ENCODE results near the gene C19orf73. TPM values are rescaled to one million over a fixed set of nuclear protein-coding genes. Genes with fewer than 3 reads are reported as not detected.

Gene C19orf73
- total RNA-seq, 4 donors from 2014 or later: 0.83 to 3.3 (median 1.9) TPM

GRCh38 chr19:49103331-49104085 lies 15.4 kb downstream of the C19orf73 start:
- Histone ChIP-seq H3K4me3 (no peak overlapping the region), H3K36me3 (peaks cover 86 to 100% (median 98%) of the 10 kb centered on the region in 4 donors), H3K27me3 (no peaks in the 10 kb centered on the region), H3K4me1 (peaks cover 0 to 17% (median 9%) of the 10 kb centered on the region in 4 donors), H3K27ac (replicated peaks in 1 of 4) (no peak overlapping the region), H3K9me3 (no peaks in the 10 kb centered on the region)
- intact Hi-C loops (cut with DNase I): no loop called here
- DNase-seq (ENCODE audit: extremely low spot score): no peak
- no peak for TF ChIP-seq EP300 (IDR thresholded peaks at IDR 0.05)
- no peak for TF ChIP-seq POLR2A (IDR thresholded peaks at IDR 0.05; ENCODE audit: low read depth)
- TF ChIP-seq, protein P1, sequence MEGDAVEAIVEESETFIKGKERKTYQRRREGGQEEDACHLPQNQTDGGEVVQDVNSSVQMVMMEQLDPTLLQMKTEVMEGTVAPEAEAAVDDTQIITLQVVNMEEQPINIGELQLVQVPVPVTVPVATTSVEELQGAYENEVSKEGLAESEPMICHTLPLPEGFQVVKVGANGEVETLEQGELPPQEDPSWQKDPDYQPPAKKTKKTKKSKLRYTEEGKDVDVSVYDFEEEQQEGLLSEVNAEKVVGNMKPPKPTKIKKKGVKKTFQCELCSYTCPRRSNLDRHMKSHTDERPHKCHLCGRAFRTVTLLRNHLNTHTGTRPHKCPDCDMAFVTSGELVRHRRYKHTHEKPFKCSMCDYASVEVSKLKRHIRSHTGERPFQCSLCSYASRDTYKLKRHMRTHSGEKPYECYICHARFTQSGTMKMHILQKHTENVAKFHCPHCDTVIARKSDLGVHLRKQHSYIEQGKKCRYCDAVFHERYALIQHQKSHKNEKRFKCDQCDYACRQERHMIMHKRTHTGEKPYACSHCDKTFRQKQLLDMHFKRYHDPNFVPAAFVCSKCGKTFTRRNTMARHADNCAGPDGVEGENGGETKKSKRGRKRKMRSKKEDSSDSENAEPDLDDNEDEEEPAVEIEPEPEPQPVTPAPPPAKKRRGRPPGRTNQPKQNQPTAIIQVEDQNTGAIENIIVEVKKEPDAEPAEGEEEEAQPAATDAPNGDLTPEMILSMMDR (IDR thresholded peaks at IDR 0.05): no peak
- TF ChIP-seq POLR2AphosphoS5 (IDR thresholded peaks at IDR 0.05): no peak
- 78% methylated on average over 32 of the region's 33 CpGs for WGBS

DNA sequence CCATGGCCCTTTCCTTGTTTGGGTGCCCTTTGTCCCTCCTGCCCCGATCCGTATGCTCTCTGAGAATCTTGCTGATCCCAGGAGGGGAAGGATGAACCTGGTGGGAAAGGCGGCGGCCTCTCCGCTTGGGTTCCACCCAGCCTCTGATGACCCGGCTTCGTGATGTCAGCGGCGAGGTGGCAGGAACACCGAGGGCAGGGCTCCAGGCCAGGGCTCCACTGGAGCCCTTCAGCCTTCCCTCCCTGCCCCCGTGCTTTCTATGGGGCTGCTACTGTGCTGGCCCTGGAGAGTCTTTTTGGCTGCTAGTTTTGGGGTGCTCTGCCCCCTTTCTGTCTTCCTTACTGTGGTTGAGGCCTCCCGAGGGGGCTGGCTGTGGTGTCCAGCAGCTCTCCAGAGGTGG lies 16.6 kb downstream of the C19orf73 start:
- peaks cover 0 to 29% (median 20%) of the 10 kb centered on the region in 4 donors for H3K4me1 ChIP-seq
- no peaks in the 10 kb centered on the region for H3K27me3 ChIP-seq
- no peak for DNase-seq (ENCODE audit: extremely low spot score)
- H3K9me3 ChIP-seq: no peaks in the 10 kb centered on the region
- intact Hi-C loops (cut with DNase I): no loop called here
- WGBS: 88% methylated on average over 12 of the region's 12 CpGs
- peaks cover 82 to 100% (median 98%) of the 10 kb centered on the region in 4 donors for H3K36me3 ChIP-seq
- no peak overlapping the region for H3K4me3 ChIP-seq
- H3K27ac ChIP-seq (replicated peaks in 1 of 4): no peak overlapping the region
- TF ChIP-seq EP300 (IDR thresholded peaks at IDR 0.05) (no peak), POLR2AphosphoS5 (IDR thresholded peaks at IDR 0.05) (no peak), POLR2A (IDR thresholded peaks at IDR 0.05; ENCODE audit: low read depth) (no peak)
- TF ChIP-seq, protein P1 (IDR thresholded peaks at IDR 0.05): no peak

- Histone ChIP-seq H3K36me3 (peaks cover 84 to 100% (median 99%) of the 10 kb centered on the region in 4 donors), H3K9me3 (no peaks in the 10 kb centered on the region), H3K4me3 (no peak overlapping the region), H3K27ac (replicated peaks in 1 of 4) (no peak overlapping the region), H3K27me3 (no peaks in the 10 kb centered on the region), H3K4me1 (peaks cover 0 to 21% (median 20%) of the 10 kb centered on the region in 4 donors)
- intact Hi-C loops (cut with DNase I): no loop called here
- no peak for DNase-seq (ENCODE audit: extremely low spot score)
- no peak for TF ChIP-seq POLR2AphosphoS5 (IDR thresholded peaks at IDR 0.05)
- 75% methylated on average over 12 of the region's 12 CpGs for WGBS
These were observed 17.8 kb downstream of the C19orf73 start for GRCh38 chr19:49101160-49101559.

- intact Hi-C loops (cut with DNase I): loop anchor here (5.0 kb wide), 2 partner anchors 49 to 99 kb away; no protein-coding TSS in a partner anchor
- DNase-seq (ENCODE audit: extremely low spot score): no peak
- no peak overlapping the region for H3K27ac ChIP-seq (replicated peaks in 1 of 4)
- WGBS: 71% methylated on average over 4 of the region's 4 CpGs
- TF ChIP-seq POLR2A (IDR thresholded peaks at IDR 0.05; ENCODE audit: low read depth): no peak
- TF ChIP-seq EP300 (IDR thresholded peaks at IDR 0.05): no peak
- TF ChIP-seq POLR2AphosphoS5 (IDR thresholded peaks at IDR 0.05): no peak
- TF ChIP-seq, protein P1 (IDR thresholded peaks at IDR 0.05): no peak
- H3K4me1 ChIP-seq: peaks cover 14 to 36% (median 30%) of the 10 kb centered on the region in 4 donors
- no peaks in the 10 kb centered on the region for H3K27me3 ChIP-seq
- H3K9me3 ChIP-seq: no peaks in the 10 kb centered on the region
- H3K4me3 ChIP-seq: no peak overlapping the region
- H3K36me3 ChIP-seq: peaks cover 65 to 100% (median 98%) of the 10 kb centered on the region in 4 donors
These were observed 20.1 kb downstream of the C19orf73 start for GRCh38 chr19:49098795-49099194.

- Histone ChIP-seq H3K4me3 (no peak overlapping the region), H3K27me3 (no peaks in the 10 kb centered on the region), H3K4me1 (peaks cover 14 to 33% (median 29%) of the 10 kb centered on the region in 4 donors), H3K36me3 (peaks cover 65 to 99% (median 97%) of the 10 kb centered on the region in 4 donors), H3K27ac (replicated peaks in 1 of 4) (peak overlapping the region in 1 of 4 donors; percentile 38), H3K9me3 (no peaks in the 10 kb centered on the region)
- intact Hi-C loops (cut with DNase I): loop anchor here (5.0 kb wide), 2 partner anchors 50 to 100 kb away; no protein-coding TSS in a partner anchor
- WGBS: 46% methylated on average over 8 of the region's 8 CpGs
- peak in 1 of 2 donors; percentile 40 for TF ChIP-seq POLR2AphosphoS5 (IDR thresholded peaks at IDR 0.05)
- TF ChIP-seq, protein P1 (IDR thresholded peaks at IDR 0.05): peak in 2 of 3 experiments; percentile 98 to 99
- TF ChIP-seq POLR2A (IDR thresholded peaks at IDR 0.05; ENCODE audit: low read depth): no peak
- no peak for TF ChIP-seq EP300 (IDR thresholded peaks at IDR 0.05)
- DNase-seq (ENCODE audit: extremely low spot score): no peak
These were observed 21.3 kb downstream of the C19orf73 start for GRCh38 chr19:49097453-49098288.

Measured in esophagus muscularis mucosa (tissue), 4 donors.